Fibroblast of pulmonary artery (primary cell): ENCODE data around the gene SH3PXD2A.

Experiments
- DNase-seq: peaks from one replicate; pipeline ENCODE4 v3.0.0-alpha.2; 2010; ENCODE audit warnings: low read depth
- H3K4me3 ChIP-seq: replicated peaks from 2 replicates; pipeline ENCODE4 v1.5.1; 2011; ENCODE audit warnings: low read depth, mild to moderate bottlenecking, control low read depth, low read length, moderate library complexity
- CTCF ChIP-seq: IDR thresholded peaks from 2 replicates; pipeline ENCODE4 v1.5.1; 2011; ENCODE audit warnings: mild to moderate bottlenecking, control low read depth, low read length, inconsistent platforms; ENCODE audit errors: missing control alignments

SH3PXD2A gene

GRCh38 chr10:103727991-103728689 is 127.2 kb downstream of the SH3PXD2A start:
- no peak overlapping the region for H3K4me3 ChIP-seq
- no peak for TF ChIP-seq CTCF

GRCh38 chr10:103727546-103727963 is 127.8 kb downstream of the SH3PXD2A start:
- TF ChIP-seq CTCF: no peak
- no peak overlapping the region for H3K4me3 ChIP-seq

More at GRCh38 chr10:103727991-103728689, 127.2 kb downstream of the SH3PXD2A start:
- no peak for DNase-seq

DNA sequence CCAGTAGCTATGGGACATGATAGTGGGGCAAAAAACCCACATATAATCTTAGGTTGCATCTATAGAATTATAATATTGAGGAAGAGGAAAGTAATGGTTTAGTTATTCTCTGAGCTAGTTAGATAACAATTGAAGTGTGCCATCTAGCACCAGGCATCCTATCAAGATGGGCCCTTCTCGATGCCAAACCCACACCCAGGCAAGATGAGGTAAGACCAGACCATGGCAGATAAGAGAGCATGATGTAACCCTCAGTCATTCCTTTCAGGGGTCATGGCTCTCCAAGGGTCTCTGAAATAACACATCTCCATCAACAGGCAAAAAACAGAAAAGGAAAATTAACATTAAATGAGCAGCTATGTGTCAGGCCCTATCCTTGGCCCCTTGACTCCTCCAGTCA is 128.7 kb downstream of the SH3PXD2A start:
- H3K4me3 ChIP-seq: no peak overlapping the region
- no peak for DNase-seq
- TF ChIP-seq CTCF: no peak

More at GRCh38 chr10:103727546-103727963, 127.8 kb downstream of the SH3PXD2A start:
- DNase-seq: no peak

DNA sequence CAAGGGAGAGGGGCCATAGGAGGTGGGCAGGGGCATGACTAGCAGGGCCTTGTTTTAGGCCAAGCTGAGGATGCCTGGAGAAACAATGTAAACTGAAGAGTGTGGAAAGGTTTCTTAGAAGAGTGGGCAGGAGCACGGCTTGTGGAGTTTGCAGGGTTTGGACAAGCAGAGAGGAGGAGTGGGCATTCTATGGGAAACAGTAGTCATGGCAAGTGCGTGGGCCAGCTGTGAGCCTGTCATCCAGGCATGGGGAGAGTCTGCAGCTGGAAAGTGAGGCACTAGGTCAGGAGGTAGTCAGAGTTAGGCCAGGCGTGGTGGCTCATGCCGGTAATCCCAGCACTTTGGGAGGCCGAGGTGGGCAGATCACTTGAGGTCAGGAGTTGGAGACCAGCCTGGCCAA is 130.1 kb downstream of the SH3PXD2A start:
- TF ChIP-seq CTCF: no peak
- no peak overlapping the region for H3K4me3 ChIP-seq
- DNase-seq: no peak

DNA sequence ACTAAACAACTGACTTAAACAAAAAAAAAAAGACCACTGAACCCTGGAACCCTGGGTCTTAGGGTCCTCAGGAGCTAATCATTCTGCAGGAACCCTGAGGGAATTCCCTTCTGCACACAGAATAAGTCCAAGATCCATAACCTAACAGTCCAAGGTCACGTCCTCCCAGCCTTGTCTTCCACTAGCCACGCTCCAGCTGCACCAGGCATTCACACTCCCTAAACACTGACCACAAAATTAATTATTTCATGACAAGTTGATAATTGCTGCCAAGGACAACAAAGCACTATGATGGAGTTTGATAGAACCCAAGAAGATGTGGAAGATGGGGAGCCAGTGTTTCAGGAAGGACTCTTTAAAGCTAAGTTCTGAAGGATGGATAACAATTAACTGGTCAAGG is 130.6 kb downstream of the SH3PXD2A start:
- no peak for TF ChIP-seq CTCF
- no peak for DNase-seq
- no peak overlapping the region for H3K4me3 ChIP-seq

DNA sequence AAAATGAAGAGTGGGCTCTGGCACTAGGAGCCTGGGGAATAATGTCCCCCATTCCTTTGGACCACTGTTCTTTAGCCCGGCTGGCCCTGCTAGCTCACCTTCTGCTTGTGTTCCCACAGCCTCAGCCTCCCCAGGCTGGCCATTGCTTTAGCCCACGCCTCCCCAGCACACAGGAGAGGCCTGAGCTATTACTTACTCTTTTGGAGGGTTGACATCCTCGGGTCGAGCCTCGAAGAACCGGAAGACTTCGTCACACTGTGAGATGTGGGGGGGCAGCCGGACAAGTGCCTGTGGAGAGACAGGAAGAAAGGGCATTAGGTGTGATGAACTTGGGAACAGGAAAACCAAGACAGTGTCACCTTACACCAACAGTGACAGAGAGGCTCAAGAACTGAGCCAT is 131.3 kb downstream of the SH3PXD2A start:
- no peak for DNase-seq
- H3K4me3 ChIP-seq: no peak overlapping the region
- TF ChIP-seq CTCF: no peak

DNA sequence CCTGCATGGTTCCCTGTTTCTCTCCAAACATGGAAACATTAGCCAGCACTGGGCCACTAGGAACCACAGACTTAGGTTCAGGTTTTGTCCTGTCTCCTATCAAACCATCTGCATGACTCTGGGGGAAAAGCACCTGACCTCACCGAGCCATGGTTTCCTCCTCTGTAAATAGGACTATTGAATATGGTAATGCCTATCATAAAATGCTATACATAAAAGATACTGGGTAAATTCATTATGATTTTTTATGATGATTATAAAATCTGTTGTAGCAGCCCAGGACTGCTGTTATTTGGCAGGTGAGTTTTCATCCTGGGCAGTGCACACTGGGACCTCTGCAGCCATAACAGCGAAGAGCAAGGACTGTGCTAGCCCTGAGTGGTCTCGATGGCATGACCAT is 131.8 kb downstream of the SH3PXD2A start:
- no peak overlapping the region for H3K4me3 ChIP-seq
- no peak for DNase-seq
- TF ChIP-seq CTCF: no peak
